Subcutaneous abdominal adipose tissue (tissue), 5 donors: ENCODE measurements around the gene PTPN14.
A peak's percentile ranks its signal among the peaks of the same experiment; 100 is the strongest.

Experiments
- H3K27ac ChIP-seq: one replicate; pipeline ENCODE4 v1.7.0; 2013; ENCODE audit warnings: low read depth, mild to moderate bottlenecking, inconsistent platforms, low read length, moderate library complexity
- H3K27me3 ChIP-seq, 5 donors: one replicate each; pipeline ENCODE4 v1.7.0; 2013; ENCODE audit warnings: low read length in 5 of 5, inconsistent platforms in 1 of 5; ENCODE audit not compliant: control insufficient read depth in 5 of 5, insufficient read depth in 4 of 5
- H3K36me3 ChIP-seq, 5 donors: one replicate each; pipeline ENCODE4 v1.7.0; 2013; ENCODE audit warnings: low read length in 5 of 5; ENCODE audit not compliant: control insufficient read depth in 5 of 5, insufficient read depth in 5 of 5
- H3K4me1 ChIP-seq, 5 donors: one replicate each; pipeline ENCODE4 v1.7.0; 2013; ENCODE audit warnings: low read length in 5 of 5, mild to moderate bottlenecking in 3 of 5, moderate library complexity in 1 of 5; ENCODE audit not compliant: control insufficient read depth in 5 of 5, insufficient read depth in 5 of 5
- H3K4me3 ChIP-seq, 5 donors: one replicate each; pipeline ENCODE4 v1.7.0; 2013; ENCODE audit warnings: low read length in 5 of 5, low read depth in 1 of 5
- H3K9ac ChIP-seq, 5 donors: one replicate each; pipeline ENCODE4 v1.7.0; 2013; ENCODE audit warnings: low read length in 5 of 5, mild to moderate bottlenecking in 4 of 5, moderate library complexity in 3 of 5
- H3K9me3 ChIP-seq, 5 donors: one replicate each; pipeline ENCODE4 v1.7.0; 2013; ENCODE audit warnings: low read length in 5 of 5; ENCODE audit not compliant: control insufficient read depth in 5 of 5
- donor health status: healthy.
- donor health status: healthy.
- donor health status: healthy.
- donor health status: healthy.
- donor health status: healthy.

The PTPN14 gene

GRCh38 chr1:214449371-214449770, 102.0 kb downstream of the PTPN14 start:
- Histone ChIP-seq H3K9me3 (no peaks in the 10 kb centered on the region), H3K27me3 (no peaks in the 10 kb centered on the region), H3K9ac (no peak overlapping the region), H3K27ac (no peak overlapping the region), H3K4me3 (no peak overlapping the region), H3K36me3 (peaks cover 0 to 3% (median 0%) of the 10 kb centered on the region in 5 donors), H3K4me1 (peaks cover 0 to 31% (median 13%) of the 10 kb centered on the region in 5 donors)

- H3K9me3 ChIP-seq = no peaks in the 10 kb centered on the region
- peaks cover 0 to 33% (median 13%) of the 10 kb centered on the region in 5 donors for H3K4me1 ChIP-seq
- H3K27me3 ChIP-seq = no peaks in the 10 kb centered on the region
- no peak overlapping the region for H3K27ac ChIP-seq
- no peak overlapping the region for H3K4me3 ChIP-seq
- no peak overlapping the region for H3K9ac ChIP-seq
- H3K36me3 ChIP-seq = peaks cover 0 to 3% (median 0%) of the 10 kb centered on the region in 5 donors
Observed at GRCh38 chr1:214448536-214448935, 102.9 kb downstream of the PTPN14 start.

- no peak overlapping the region for H3K9ac ChIP-seq
- H3K36me3 ChIP-seq = peaks cover 0 to 3% (median 0%) of the 10 kb centered on the region in 5 donors
- H3K4me1 ChIP-seq = peaks cover 0 to 28% (median 13%) of the 10 kb centered on the region in 5 donors
- H3K27me3 ChIP-seq = no peaks in the 10 kb centered on the region
- no peaks in the 10 kb centered on the region for H3K9me3 ChIP-seq
- H3K4me3 ChIP-seq = no peak overlapping the region
- no peak overlapping the region for H3K27ac ChIP-seq
Observed at GRCh38 chr1:214447557-214447871, 103.9 kb downstream of the PTPN14 start.

- Histone ChIP-seq H3K9me3 (no peaks in the 10 kb centered on the region), H3K4me3 (no peak overlapping the region), H3K27ac (peak overlapping the region; percentile 34), H3K4me1 (peaks cover 0 to 28% (median 13%) of the 10 kb centered on the region in 5 donors), H3K9ac (no peak overlapping the region), H3K27me3 (no peaks in the 10 kb centered on the region), H3K36me3 (peaks cover 0 to 3% (median 0%) of the 10 kb centered on the region in 5 donors)
Observed at GRCh38 chr1:214446772-214447556, 104.4 kb downstream of the PTPN14 start.

GRCh38 chr1:214445831-214446614, 105.4 kb downstream of the PTPN14 start:
- no peaks in the 10 kb centered on the region for H3K27me3 ChIP-seq

GRCh38 chr1:214445199-214445598, 106.2 kb downstream of the PTPN14 start:
- H3K36me3 ChIP-seq = no peaks in the 10 kb centered on the region
- H3K4me3 ChIP-seq = no peak overlapping the region
- H3K9me3 ChIP-seq = no peaks in the 10 kb centered on the region
- no peaks in the 10 kb centered on the region for H3K27me3 ChIP-seq
- H3K27ac ChIP-seq = peak overlapping the region; percentile 7
- no peak overlapping the region for H3K9ac ChIP-seq
- H3K4me1 ChIP-seq = peaks cover 0 to 33% (median 13%) of the 10 kb centered on the region in 5 donors

More at GRCh38 chr1:214445831-214446614, 105.4 kb downstream of the PTPN14 start:
- Histone ChIP-seq H3K36me3 (peaks cover 0 to 3% (median 0%) of the 10 kb centered on the region in 5 donors), H3K9ac (no peak overlapping the region), H3K27ac (peak overlapping the region; percentile 34), H3K9me3 (no peaks in the 10 kb centered on the region), H3K4me3 (no peak overlapping the region), H3K4me1 (peaks cover 0 to 33% (median 13%) of the 10 kb centered on the region in 5 donors)

- H3K36me3 ChIP-seq = no peaks in the 10 kb centered on the region
- H3K9ac ChIP-seq = no peak overlapping the region
- no peaks in the 10 kb centered on the region for H3K9me3 ChIP-seq
- H3K4me3 ChIP-seq = no peak overlapping the region
- H3K27me3 ChIP-seq = no peaks in the 10 kb centered on the region
- H3K27ac ChIP-seq = peak overlapping the region; percentile 4
- peaks cover 0 to 38% (median 17%) of the 10 kb centered on the region in 5 donors for H3K4me1 ChIP-seq
Observed at GRCh38 chr1:214444182-214444939, 107.0 kb downstream of the PTPN14 start.

GRCh38 chr1:214441119-214441518, 110.3 kb downstream of the PTPN14 start:
- Histone ChIP-seq H3K27me3 (no peaks in the 10 kb centered on the region), H3K9ac (no peak overlapping the region), H3K4me3 (no peak overlapping the region), H3K4me1 (peaks cover 0 to 23% (median 8%) of the 10 kb centered on the region in 5 donors), H3K9me3 (no peaks in the 10 kb centered on the region), H3K27ac (no peak overlapping the region), H3K36me3 (no peaks in the 10 kb centered on the region)

- no peak overlapping the region for H3K27ac ChIP-seq
- no peaks in the 10 kb centered on the region for H3K36me3 ChIP-seq
- no peak overlapping the region for H3K4me3 ChIP-seq
- peaks cover 0 to 17% (median 8%) of the 10 kb centered on the region in 5 donors for H3K4me1 ChIP-seq
- H3K27me3 ChIP-seq = no peaks in the 10 kb centered on the region
- peaks cover 0 to 4% (median 0%) of the 10 kb centered on the region in 5 donors for H3K9me3 ChIP-seq
- no peak overlapping the region for H3K9ac ChIP-seq
Observed at GRCh38 chr1:214440219-214440965, 111.0 kb downstream of the PTPN14 start.
